WTC11 (cell line): ENCODE results near the gene NDUFA11. TPM values are rescaled to one million over a fixed set of nuclear protein-coding genes. Genes with fewer than 3 reads are reported as not detected.

ENCODE experiments used
- ATAC-seq: fragments of 200-7000 bp; cut with Tn5 transposase; 2 replicates; pipeline ENCODE4 v1.10.0; 2021; ENCODE audit warnings: mild to moderate bottlenecking, moderate library complexity
- CTCF ChIA-PET: fragments of 300-600 bp; sonication (Branson Sonifier 250); formaldehyde crosslinking; loops from one replicate; lab custom pipeline; 2021; ENCODE audit warnings: antibody characterized with exemption; lab: Charles Lee
- POLR2A ChIA-PET: fragments of 350-600 bp; sonication (Branson Sonifier 250); formaldehyde crosslinking; loops from one replicate; lab custom pipeline; 2021; ENCODE audit warnings: antibody characterized with exemption; lab: Charles Lee
- DNase-seq: peaks from one replicate; pipeline ENCODE4 v3.0.0; 2021; ENCODE audit warnings: low spot score
- H3K27ac Mint-ChIP-seq: 2 replicates; pipeline ENCODE4 v1.8.0; 2021; ENCODE audit warnings: mixed read lengths
- H3K27me3 Mint-ChIP-seq: 2 replicates; pipeline ENCODE4 v1.8.0; 2021; ENCODE audit warnings: low read depth, mild to moderate bottlenecking, moderate library complexity, mixed read lengths
- H3K36me3 Mint-ChIP-seq: 2 replicates; pipeline ENCODE4 v1.8.0; 2021; ENCODE audit warnings: mixed read lengths
- H3K4me1 Mint-ChIP-seq: 2 replicates; pipeline ENCODE4 v1.8.0; 2022; ENCODE audit warnings: mixed read lengths
- H3K4me3 Mint-ChIP-seq: 2 replicates; pipeline ENCODE4 v1.8.0; 2021; ENCODE audit warnings: mild to moderate bottlenecking, moderate library complexity, mixed read lengths
- H3K9me3 Mint-ChIP-seq: 2 replicates; pipeline ENCODE4 v1.8.0; 2021; ENCODE audit warnings: mixed read lengths
- IRF1 ChIP-seq: sonication (generic); formaldehyde crosslinking; IDR thresholded peaks from 2 replicates; pipeline ENCODE4 v1.8.0; 2023; ENCODE audit warnings: missing genetic modification reagents
- MAX ChIP-seq: sonication (generic); formaldehyde crosslinking; IDR thresholded peaks from 2 replicates; pipeline ENCODE4 v1.8.0; 2022; ENCODE audit warnings: mild to moderate bottlenecking, missing genetic modification reagents
- PRRX2 ChIP-seq: fragments of 250-450 bp; sonication (Bioruptor Pico); IDR thresholded peaks from 2 replicates; pipeline ENCODE4 v1.8.0; 2021; ENCODE audit warnings: mild to moderate bottlenecking
- RELA ChIP-seq: sonication (generic); formaldehyde crosslinking; IDR thresholded peaks from 2 replicates; pipeline ENCODE4 v1.8.1; 2022; ENCODE audit warnings: missing genetic modification reagents, mild to moderate bottlenecking, borderline replicate concordance
- TP53 ChIP-seq: sonication (generic); formaldehyde crosslinking; IDR thresholded peaks from 2 replicates; pipeline ENCODE4 v1.8.1; 2023; ENCODE audit warnings: mild to moderate bottlenecking, missing genetic modification reagents
- ZNF281 ChIP-seq: sonication (generic); formaldehyde crosslinking; IDR thresholded peaks from 2 replicates; pipeline ENCODE4 v1.8.0; 2023; ENCODE audit warnings: mild to moderate bottlenecking, missing genetic modification reagents
- ZNF532 ChIP-seq: fragments of 250-450 bp; sonication (Bioruptor Pico); IDR thresholded peaks from 2 replicates; pipeline ENCODE4 v1.9.0; 2021; ENCODE audit warnings: mild to moderate bottlenecking, borderline replicate concordance
- total RNA-seq: library from RNA; stranded (reverse); gene quantifications from 3 replicates; pipeline ENCODE4 v1.2.3, GENCODE V29; 2021
- TF ChIP-seq, protein P1 (sequence below): fragments of 250-450 bp; sonication (Bioruptor Pico); IDR thresholded peaks from 2 replicates; pipeline ENCODE4 v1.9.0; 2021; ENCODE audit warnings: mild to moderate bottlenecking
- TF ChIP-seq, protein P2 (sequence below): sonication (generic); formaldehyde crosslinking; IDR thresholded peaks from 2 replicates; pipeline ENCODE4 v1.8.0; 2022; ENCODE audit warnings: mild to moderate bottlenecking, missing genetic modification reagents
- TF ChIP-seq, protein P3 (sequence below): sonication (generic); formaldehyde crosslinking; conservative IDR thresholded peaks from 2 replicates; pipeline ENCODE4 v1.8.1; 2023; ENCODE audit warnings: mild to moderate bottlenecking, low read depth, missing genetic modification reagents, moderate library complexity
- TF ChIP-seq, protein P4 (sequence below): sonication (generic); formaldehyde crosslinking; IDR thresholded peaks from 2 replicates; pipeline ENCODE4 v1.8.1; 2023; ENCODE audit warnings: mild to moderate bottlenecking, missing genetic modification reagents
- TF ChIP-seq, protein P5 (sequence below): sonication (generic); formaldehyde crosslinking; IDR thresholded peaks from 2 replicates; pipeline ENCODE4 v1.8.1; 2022; ENCODE audit warnings: mild to moderate bottlenecking, missing genetic modification reagents, moderate library complexity, borderline replicate concordance
- TF ChIP-seq, protein P6 (sequence below): sonication (generic); formaldehyde crosslinking; IDR thresholded peaks from 2 replicates; pipeline ENCODE4 v1.8.0; 2022; ENCODE audit warnings: missing genetic modification reagents

NDUFA11 gene
- total RNA-seq, 1 experiment from 2014 or later = 261 TPM

DNA sequence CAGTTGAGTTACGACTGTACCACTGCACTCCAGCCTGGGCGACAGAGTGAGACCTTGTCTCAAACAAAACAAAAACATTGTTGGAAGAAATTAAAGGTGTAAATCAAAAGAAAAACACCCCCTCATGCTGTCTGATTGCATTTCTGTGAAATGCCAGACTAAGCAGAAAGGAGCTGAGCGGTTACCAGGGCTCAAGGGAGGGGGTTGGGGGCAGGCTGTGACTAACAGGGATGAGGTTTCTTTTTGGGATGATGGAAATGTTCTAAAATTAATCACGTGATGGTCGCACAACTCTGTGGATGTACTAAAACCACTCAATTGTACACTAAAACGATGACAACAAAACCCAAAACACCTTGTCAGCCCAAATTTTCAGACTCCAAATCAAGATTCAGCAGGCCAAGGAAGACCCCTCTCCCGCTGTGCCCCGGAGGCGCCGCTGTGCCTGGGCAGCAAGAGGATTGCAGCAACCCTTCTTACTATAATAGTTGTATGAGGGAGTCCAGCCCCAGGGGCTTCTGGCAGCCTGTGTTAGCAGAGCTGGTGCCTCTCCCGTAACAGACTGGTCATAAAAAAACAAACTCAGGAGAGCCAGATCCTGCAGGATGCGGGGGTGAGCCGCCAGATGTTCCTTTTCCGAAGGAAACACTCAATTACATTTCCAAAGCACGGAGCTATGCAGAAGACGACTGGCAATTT, 31.3 kb upstream of the NDUFA11 start:
- no peak for DNase-seq
- no peaks in the 10 kb centered on the region for H3K9me3 Mint-ChIP-seq
- H3K4me3 Mint-ChIP-seq = no peak overlapping the region
- ChIA-PET CTCF (interaction anchor here (1.3 to 2.6 kb wide), 4 partner anchors 33 to 131 kb away, joined by 4 to 12 read pairs (median 8); no protein-coding TSS in a partner anchor), POLR2A (interaction anchor here (0.6 kb wide), 1 partner anchor 1061 kb away, joined by 3 read pairs; no protein-coding TSS in a partner anchor)
- peaks cover 21% of the 10 kb centered on the region for H3K36me3 Mint-ChIP-seq
- no peak for ATAC-seq
- peaks cover 4% of the 10 kb centered on the region; the same call in 1 of the 2 replicates for H3K4me1 Mint-ChIP-seq
- H3K27ac Mint-ChIP-seq = no peak overlapping the region; the same call in 1 of the 2 replicates
- no peaks in the 10 kb centered on the region for H3K27me3 Mint-ChIP-seq
- TF ChIP-seq MAX (CRISPR knock-in tag) (no peak), IRF1 (no peak), TP53 (CRISPR knock-in tag) (no peak), ZNF532 (CRISPR knock-in tag) (no peak), RELA (CRISPR knock-in tag) (no peak), ZNF281 (CRISPR knock-in tag) (no peak), PRRX2 (CRISPR knock-in tag) (no peak)
- TF ChIP-seq, protein P1, sequence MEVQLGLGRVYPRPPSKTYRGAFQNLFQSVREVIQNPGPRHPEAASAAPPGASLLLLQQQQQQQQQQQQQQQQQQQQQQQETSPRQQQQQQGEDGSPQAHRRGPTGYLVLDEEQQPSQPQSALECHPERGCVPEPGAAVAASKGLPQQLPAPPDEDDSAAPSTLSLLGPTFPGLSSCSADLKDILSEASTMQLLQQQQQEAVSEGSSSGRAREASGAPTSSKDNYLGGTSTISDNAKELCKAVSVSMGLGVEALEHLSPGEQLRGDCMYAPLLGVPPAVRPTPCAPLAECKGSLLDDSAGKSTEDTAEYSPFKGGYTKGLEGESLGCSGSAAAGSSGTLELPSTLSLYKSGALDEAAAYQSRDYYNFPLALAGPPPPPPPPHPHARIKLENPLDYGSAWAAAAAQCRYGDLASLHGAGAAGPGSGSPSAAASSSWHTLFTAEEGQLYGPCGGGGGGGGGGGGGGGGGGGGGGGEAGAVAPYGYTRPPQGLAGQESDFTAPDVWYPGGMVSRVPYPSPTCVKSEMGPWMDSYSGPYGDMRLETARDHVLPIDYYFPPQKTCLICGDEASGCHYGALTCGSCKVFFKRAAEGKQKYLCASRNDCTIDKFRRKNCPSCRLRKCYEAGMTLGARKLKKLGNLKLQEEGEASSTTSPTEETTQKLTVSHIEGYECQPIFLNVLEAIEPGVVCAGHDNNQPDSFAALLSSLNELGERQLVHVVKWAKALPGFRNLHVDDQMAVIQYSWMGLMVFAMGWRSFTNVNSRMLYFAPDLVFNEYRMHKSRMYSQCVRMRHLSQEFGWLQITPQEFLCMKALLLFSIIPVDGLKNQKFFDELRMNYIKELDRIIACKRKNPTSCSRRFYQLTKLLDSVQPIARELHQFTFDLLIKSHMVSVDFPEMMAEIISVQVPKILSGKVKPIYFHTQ (CRISPR knock-in tag) = no peak
- TF ChIP-seq, protein P2, sequence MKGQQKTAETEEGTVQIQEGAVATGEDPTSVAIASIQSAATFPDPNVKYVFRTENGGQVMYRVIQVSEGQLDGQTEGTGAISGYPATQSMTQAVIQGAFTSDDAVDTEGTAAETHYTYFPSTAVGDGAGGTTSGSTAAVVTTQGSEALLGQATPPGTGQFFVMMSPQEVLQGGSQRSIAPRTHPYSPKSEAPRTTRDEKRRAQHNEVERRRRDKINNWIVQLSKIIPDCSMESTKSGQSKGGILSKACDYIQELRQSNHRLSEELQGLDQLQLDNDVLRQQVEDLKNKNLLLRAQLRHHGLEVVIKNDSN (CRISPR knock-in tag) = no peak
- TF ChIP-seq, protein P3, sequence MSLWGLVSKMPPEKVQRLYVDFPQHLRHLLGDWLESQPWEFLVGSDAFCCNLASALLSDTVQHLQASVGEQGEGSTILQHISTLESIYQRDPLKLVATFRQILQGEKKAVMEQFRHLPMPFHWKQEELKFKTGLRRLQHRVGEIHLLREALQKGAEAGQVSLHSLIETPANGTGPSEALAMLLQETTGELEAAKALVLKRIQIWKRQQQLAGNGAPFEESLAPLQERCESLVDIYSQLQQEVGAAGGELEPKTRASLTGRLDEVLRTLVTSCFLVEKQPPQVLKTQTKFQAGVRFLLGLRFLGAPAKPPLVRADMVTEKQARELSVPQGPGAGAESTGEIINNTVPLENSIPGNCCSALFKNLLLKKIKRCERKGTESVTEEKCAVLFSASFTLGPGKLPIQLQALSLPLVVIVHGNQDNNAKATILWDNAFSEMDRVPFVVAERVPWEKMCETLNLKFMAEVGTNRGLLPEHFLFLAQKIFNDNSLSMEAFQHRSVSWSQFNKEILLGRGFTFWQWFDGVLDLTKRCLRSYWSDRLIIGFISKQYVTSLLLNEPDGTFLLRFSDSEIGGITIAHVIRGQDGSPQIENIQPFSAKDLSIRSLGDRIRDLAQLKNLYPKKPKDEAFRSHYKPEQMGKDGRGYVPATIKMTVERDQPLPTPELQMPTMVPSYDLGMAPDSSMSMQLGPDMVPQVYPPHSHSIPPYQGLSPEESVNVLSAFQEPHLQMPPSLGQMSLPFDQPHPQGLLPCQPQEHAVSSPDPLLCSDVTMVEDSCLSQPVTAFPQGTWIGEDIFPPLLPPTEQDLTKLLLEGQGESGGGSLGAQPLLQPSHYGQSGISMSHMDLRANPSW (CRISPR knock-in tag) = no peak
- TF ChIP-seq, protein P4, sequence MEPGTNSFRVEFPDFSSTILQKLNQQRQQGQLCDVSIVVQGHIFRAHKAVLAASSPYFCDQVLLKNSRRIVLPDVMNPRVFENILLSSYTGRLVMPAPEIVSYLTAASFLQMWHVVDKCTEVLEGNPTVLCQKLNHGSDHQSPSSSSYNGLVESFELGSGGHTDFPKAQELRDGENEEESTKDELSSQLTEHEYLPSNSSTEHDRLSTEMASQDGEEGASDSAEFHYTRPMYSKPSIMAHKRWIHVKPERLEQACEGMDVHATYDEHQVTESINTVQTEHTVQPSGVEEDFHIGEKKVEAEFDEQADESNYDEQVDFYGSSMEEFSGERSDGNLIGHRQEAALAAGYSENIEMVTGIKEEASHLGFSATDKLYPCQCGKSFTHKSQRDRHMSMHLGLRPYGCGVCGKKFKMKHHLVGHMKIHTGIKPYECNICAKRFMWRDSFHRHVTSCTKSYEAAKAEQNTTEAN (CRISPR knock-in tag) = no peak
- TF ChIP-seq, protein P5, sequence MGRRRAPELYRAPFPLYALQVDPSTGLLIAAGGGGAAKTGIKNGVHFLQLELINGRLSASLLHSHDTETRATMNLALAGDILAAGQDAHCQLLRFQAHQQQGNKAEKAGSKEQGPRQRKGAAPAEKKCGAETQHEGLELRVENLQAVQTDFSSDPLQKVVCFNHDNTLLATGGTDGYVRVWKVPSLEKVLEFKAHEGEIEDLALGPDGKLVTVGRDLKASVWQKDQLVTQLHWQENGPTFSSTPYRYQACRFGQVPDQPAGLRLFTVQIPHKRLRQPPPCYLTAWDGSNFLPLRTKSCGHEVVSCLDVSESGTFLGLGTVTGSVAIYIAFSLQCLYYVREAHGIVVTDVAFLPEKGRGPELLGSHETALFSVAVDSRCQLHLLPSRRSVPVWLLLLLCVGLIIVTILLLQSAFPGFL (CRISPR knock-in tag) = no peak
- TF ChIP-seq, protein P6, sequence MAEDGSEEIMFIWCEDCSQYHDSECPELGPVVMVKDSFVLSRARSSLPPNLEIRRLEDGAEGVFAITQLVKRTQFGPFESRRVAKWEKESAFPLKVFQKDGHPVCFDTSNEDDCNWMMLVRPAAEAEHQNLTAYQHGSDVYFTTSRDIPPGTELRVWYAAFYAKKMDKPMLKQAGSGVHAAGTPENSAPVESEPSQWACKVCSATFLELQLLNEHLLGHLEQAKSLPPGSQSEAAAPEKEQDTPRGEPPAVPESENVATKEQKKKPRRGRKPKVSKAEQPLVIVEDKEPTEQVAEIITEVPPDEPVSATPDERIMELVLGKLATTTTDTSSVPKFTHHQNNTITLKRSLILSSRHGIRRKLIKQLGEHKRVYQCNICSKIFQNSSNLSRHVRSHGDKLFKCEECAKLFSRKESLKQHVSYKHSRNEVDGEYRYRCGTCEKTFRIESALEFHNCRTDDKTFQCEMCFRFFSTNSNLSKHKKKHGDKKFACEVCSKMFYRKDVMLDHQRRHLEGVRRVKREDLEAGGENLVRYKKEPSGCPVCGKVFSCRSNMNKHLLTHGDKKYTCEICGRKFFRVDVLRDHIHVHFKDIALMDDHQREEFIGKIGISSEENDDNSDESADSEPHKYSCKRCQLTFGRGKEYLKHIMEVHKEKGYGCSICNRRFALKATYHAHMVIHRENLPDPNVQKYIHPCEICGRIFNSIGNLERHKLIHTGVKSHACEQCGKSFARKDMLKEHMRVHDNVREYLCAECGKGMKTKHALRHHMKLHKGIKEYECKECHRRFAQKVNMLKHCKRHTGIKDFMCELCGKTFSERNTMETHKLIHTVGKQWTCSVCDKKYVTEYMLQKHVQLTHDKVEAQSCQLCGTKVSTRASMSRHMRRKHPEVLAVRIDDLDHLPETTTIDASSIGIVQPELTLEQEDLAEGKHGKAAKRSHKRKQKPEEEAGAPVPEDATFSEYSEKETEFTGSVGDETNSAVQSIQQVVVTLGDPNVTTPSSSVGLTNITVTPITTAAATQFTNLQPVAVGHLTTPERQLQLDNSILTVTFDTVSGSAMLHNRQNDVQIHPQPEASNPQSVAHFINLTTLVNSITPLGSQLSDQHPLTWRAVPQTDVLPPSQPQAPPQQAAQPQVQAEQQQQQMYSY (CRISPR knock-in tag) = no peak
